AG09319 (cell line): ENCODE measurements around the gene NDN.
"Not testable (repeated sequence)": the region's sequence is repeated elsewhere in the genome, so short reads cannot be mapped to it uniquely, and the experiment has no call there.

Source experiments
- DNase-seq: peaks from one replicate; pipeline ENCODE4 v3.0.0-alpha.2; 2010; ENCODE audit warnings: low read depth; ENCODE audit errors: extremely low read depth
- TF ChIP-seq, protein P1 (sequence below): IDR thresholded peaks from 2 replicates; pipeline ENCODE4 v1.5.1; 2011; ENCODE audit warnings: low read depth, mild to moderate bottlenecking, inconsistent platforms, low read length, moderate library complexity

Gene NDN, protein sequence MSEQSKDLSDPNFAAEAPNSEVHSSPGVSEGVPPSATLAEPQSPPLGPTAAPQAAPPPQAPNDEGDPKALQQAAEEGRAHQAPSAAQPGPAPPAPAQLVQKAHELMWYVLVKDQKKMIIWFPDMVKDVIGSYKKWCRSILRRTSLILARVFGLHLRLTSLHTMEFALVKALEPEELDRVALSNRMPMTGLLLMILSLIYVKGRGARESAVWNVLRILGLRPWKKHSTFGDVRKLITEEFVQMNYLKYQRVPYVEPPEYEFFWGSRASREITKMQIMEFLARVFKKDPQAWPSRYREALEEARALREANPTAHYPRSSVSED

DNA sequence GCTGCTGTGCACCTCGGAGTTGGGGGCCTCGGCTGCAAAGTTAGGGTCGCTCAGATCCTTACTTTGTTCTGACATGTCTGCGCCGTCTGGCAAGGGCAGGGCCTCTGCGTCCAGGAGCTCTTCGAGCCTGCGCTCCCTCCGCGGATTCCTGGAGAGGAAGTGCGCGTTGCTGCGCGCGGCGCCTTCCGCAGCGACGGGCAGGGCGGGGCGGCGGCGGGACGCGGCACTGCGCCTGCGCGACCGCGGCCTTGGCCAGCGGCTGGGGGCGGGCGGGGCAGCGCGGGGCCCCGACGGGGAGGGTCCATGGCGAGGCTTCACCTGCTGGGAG lies at the start of gene NDN:
Gene NDN (minus strand): TSS at position 163 of the 328 bp plus-strand sequence. CDS start 88 bp downstream, at position 75.
- TF ChIP-seq, protein P1, sequence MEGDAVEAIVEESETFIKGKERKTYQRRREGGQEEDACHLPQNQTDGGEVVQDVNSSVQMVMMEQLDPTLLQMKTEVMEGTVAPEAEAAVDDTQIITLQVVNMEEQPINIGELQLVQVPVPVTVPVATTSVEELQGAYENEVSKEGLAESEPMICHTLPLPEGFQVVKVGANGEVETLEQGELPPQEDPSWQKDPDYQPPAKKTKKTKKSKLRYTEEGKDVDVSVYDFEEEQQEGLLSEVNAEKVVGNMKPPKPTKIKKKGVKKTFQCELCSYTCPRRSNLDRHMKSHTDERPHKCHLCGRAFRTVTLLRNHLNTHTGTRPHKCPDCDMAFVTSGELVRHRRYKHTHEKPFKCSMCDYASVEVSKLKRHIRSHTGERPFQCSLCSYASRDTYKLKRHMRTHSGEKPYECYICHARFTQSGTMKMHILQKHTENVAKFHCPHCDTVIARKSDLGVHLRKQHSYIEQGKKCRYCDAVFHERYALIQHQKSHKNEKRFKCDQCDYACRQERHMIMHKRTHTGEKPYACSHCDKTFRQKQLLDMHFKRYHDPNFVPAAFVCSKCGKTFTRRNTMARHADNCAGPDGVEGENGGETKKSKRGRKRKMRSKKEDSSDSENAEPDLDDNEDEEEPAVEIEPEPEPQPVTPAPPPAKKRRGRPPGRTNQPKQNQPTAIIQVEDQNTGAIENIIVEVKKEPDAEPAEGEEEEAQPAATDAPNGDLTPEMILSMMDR = no peak
- no peak for DNase-seq

DNA sequence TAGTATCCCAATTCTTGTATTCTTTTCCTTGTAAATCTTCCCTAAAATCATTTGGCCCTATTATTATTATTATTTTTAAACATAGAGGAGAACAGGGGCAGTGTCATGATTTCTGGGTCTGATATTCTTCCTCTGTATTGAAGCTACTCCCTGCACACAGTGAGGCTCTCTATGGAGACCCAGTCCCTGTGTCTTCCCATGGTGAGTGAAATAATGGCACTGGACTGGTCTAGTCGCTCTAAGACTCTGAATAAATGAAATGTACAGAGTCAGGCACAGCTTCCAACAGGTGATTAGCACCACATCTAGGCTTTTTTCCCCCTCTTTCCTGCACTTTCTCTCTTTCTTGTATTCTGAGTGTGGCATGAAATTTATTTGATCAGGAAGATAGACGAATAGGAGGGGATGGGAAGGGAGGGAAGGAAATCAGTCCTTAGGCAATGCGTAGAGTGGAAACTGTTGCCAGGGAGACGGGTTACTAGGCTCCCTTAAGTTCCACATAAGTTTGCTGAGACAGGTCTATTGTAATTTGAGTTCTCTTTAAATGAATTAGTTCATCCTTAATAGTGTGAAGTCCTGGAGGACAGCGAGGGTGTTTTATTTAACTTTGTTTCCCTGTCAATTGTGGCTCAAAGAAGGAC lies 49.0 kb upstream of the NDN start:
- DNase-seq = no peak
- TF ChIP-seq, protein P1 = no peak

DNA sequence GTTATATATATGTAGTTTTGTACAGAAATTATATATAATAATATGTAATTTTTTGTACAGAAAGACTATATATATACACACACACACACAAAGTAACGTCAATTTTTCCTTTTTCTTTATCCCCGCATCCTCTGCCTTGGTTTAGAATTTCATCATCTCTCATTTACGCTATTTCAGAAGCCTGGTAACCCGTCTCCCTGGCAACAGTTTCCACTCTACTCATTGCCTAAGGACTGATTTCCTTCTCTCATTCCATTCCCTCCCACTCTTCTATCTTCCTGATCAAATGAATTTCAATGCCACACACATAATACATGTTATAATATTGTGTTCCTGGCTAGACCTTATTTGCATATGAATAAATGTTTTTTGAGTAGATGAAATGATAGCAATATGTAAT lies 47.8 kb upstream of the NDN start:
- no peak for DNase-seq
- TF ChIP-seq, protein P1 = no peak

DNA sequence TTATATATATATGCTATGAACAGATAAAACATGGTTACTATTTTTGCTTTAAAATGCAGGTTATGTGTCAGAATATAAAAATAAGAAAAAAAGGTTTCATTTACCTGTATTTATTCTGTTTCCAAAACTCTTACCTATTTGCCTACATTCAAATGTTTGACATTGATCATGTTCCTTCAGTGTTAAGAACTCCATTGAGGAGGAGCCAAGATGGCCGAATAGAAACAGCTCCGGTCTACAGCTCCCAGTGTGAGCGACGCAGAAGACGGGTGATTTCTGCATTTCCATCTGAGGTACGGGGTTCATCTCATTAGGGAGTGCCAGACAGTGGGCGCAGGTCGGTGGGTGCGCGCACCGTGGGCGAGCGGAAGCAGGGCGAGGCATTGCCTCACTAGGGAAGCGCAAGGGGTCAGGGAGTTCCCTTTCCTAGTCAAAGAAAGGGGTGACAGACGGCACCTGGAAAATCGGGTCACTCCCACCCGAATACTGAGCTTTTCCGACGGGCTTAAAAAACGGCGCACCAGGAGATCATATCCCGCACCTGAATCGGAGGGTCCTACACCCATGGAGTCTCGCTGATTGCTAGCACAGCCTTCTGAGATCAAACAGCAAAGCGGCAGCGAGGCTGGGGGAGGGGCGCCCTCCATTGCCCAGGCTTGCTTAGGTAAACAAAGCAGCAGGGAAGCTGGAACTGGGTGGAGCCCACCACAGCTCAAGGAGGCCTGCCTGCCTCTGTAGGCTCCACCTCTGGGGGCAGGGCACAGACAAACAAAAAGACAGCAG lies 27.0 kb upstream of the NDN start:
- DNase-seq = not testable (repeated sequence)

DNA sequence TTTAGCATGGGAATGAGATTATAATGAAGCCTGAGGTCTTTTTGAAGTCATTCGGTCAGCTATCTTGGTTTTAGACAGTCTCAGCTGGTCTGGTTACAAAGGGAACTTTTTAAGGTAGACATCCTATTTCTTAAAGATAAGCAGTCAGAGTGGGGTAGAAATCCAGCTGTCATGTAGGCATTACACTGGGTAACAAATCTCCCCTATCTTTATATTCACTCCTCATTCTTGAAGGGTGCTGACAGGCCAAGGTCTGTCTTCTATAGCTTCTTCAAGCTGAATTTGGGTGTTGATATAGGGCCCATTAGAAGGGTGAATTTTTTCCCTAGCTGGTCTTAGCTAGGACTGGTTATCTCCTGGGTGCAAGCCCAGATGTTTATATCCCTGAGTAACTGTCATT lies 21.2 kb upstream of the NDN start:
- TF ChIP-seq, protein P1 = no peak

DNA sequence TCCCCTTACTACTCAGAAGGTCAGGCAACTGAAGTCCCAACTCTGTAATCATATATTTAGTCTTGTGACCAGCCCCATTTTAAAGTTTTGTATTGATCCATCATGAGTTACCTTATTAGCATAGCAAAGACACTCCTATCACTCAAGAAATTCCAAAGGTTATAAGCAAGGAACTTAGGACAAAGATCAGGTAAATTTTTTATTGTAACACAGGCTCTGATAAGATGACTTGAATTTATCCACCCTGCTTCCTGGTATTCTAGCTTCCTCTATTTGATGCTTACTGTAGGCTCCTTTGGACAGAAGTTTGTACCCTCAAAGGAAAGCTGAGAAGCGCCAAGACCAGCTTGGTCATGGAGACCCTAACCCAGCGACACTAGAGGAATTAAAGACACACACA lies 8.2 kb upstream of the NDN start:
- TF ChIP-seq, protein P1 = no peak

More for the DNA sequence above, 21.2 kb upstream of the NDN start:
- no peak for DNase-seq

DNA sequence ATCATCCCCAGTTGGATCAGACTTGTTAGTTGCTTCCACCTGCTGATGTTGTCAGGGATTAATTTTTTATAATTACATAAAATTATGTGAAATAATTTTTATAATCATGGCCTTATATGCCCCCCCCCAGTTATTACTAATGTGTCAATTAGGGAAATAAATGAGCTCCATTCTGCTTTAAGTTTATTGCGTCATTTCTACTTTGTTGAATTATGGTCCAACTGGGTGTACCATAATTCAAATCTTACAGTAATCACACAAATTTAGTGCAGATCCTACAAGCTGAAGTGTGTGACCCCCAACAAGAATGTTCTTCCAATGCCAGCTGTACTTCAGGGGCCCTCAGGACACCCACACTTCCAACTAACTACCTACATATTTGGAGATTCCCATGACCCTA lies 7.5 kb upstream of the NDN start:
- no peak for DNase-seq
- TF ChIP-seq, protein P1 = no peak

More for the DNA sequence above, 8.2 kb upstream of the NDN start:
- DNase-seq = no peak
